ENCODE measurements around the gene SNTG2.

DNA sequence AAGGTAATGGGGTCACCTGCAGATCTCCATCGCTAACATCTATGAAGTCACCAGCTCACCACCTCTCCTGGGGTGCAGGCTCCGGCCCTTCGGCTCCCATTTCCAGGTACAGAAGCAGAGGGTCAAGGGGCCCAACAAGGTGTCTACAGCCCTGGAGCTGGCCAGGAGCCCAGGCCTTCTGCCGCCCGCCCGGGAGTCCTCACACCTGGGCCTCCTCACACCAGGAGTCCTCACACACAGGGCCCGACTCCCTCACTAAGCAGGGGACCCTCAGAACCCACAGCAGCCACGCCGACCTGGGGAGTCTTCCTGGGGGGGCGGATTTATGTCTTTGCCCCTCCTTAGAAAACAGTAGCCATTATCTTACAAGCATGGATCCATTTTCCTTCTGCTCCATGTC lies 419.3 kb downstream of the SNTG2 start:
- TF ChIP-seq, protein P1, sequence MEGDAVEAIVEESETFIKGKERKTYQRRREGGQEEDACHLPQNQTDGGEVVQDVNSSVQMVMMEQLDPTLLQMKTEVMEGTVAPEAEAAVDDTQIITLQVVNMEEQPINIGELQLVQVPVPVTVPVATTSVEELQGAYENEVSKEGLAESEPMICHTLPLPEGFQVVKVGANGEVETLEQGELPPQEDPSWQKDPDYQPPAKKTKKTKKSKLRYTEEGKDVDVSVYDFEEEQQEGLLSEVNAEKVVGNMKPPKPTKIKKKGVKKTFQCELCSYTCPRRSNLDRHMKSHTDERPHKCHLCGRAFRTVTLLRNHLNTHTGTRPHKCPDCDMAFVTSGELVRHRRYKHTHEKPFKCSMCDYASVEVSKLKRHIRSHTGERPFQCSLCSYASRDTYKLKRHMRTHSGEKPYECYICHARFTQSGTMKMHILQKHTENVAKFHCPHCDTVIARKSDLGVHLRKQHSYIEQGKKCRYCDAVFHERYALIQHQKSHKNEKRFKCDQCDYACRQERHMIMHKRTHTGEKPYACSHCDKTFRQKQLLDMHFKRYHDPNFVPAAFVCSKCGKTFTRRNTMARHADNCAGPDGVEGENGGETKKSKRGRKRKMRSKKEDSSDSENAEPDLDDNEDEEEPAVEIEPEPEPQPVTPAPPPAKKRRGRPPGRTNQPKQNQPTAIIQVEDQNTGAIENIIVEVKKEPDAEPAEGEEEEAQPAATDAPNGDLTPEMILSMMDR (IDR thresholded peaks at IDR 0.05; ENCODE audit: insufficient read depth, low read depth, low read length), result no peak
- no peak for TF ChIP-seq EZH2 (IDR thresholded peaks at IDR 0.05; ENCODE audit: insufficient read depth, low read length)
